Osteoblast (primary cell): Measurements from ENCODE around the gene RHOT2. TPM values are rescaled to one million over a fixed set of nuclear protein-coding genes. Genes with fewer than 3 reads are reported as not detected.

Source experiments
- DNase-seq: peaks from one replicate; pipeline ENCODE4 v3.0.0; 2011; ENCODE audit warnings: low spot score, mixed read lengths; ENCODE audit not compliant: insufficient read length; ENCODE audit errors: missing footprints
- H2AFZ ChIP-seq: 2 replicates; pipeline ENCODE4 v1.6.0; 2011; ENCODE audit warnings: mild to moderate bottlenecking, low read length
- H3K27ac ChIP-seq: 2 replicates; pipeline ENCODE4 v1.5.1; 2011; ENCODE audit warnings: mild to moderate bottlenecking, low read depth, low read length, moderate library complexity
- H3K27me3 ChIP-seq: 2 replicates; pipeline ENCODE4 v1.6.0; 2012; ENCODE audit warnings: mild to moderate bottlenecking, control low read depth, inconsistent platforms, low read length, moderate library complexity; ENCODE audit not compliant: insufficient read depth
- H3K36me3 ChIP-seq: 2 replicates; pipeline ENCODE4 v1.5.1; 2011; ENCODE audit warnings: mild to moderate bottlenecking, low read length, control low read depth, moderate library complexity; ENCODE audit not compliant: insufficient read depth
- H3K4me1 ChIP-seq: 2 replicates; pipeline ENCODE4 v1.5.1; 2011; ENCODE audit warnings: mild to moderate bottlenecking, low read length, control low read depth, moderate library complexity; ENCODE audit not compliant: insufficient read depth
- H3K4me2 ChIP-seq: 2 replicates; pipeline ENCODE4 v1.6.0; 2011; ENCODE audit warnings: mild to moderate bottlenecking, low read length; ENCODE audit not compliant: insufficient read depth
- H3K4me3 ChIP-seq: fragments of 200-600 bp; sonication (generic); 3 replicates; pipeline ENCODE4 v1.5.1; 2012; ENCODE audit warnings: mild to moderate bottlenecking, low read length, inconsistent platforms; ENCODE audit not compliant: insufficient read depth
- H3K79me2 ChIP-seq: 2 replicates; pipeline ENCODE4 v1.6.0; 2012; ENCODE audit warnings: mild to moderate bottlenecking, low read length, control low read depth, inconsistent platforms; ENCODE audit not compliant: insufficient read depth
- H3K9me3 ChIP-seq: 2 replicates; pipeline ENCODE4 v1.5.1; 2011; ENCODE audit warnings: low read depth, low read length, control low read depth
- H4K20me1 ChIP-seq: 2 replicates; pipeline ENCODE4 v1.6.0; 2012; ENCODE audit warnings: mild to moderate bottlenecking, low read length, control low read depth; ENCODE audit not compliant: insufficient read depth
- CTCF ChIP-seq: IDR thresholded peaks from 2 replicates; pipeline ENCODE4 v1.5.1; 2011; ENCODE audit warnings: mild to moderate bottlenecking, low read depth, low read length, moderate library complexity; ENCODE audit errors: extremely low read depth
- total RNA-seq: library from RNA; depleted of rRNA; stranded (reverse); fragments of >200 nt; gene quantifications from 2 replicates; pipeline ENCODE4 v1.2.3, GENCODE V29; 2012

RHOT2 gene
- total RNA-seq, 1 donor, result 42.0 TPM

- Histone ChIP-seq H3K27ac (no peak overlapping the region), H4K20me1 (peaks cover 7% of the 10 kb centered on the region), H3K4me1 (peaks cover 12% of the 10 kb centered on the region), H3K27me3 (no peaks in the 10 kb centered on the region), H3K36me3 (no peaks in the 10 kb centered on the region), H2AFZ (no peak overlapping the region), H3K4me2 (peak overlapping the region; percentile 87), H3K79me2 (no peaks in the 10 kb centered on the region), H3K9me3 (no peaks in the 10 kb centered on the region), H3K4me3 (peak overlapping the region; percentile 84)
- DNase-seq, result no peak
- no peak for TF ChIP-seq CTCF
Measured at GRCh38 chr16:721765-722540, 54.0 kb downstream of the RHOT2 start.

DNA sequence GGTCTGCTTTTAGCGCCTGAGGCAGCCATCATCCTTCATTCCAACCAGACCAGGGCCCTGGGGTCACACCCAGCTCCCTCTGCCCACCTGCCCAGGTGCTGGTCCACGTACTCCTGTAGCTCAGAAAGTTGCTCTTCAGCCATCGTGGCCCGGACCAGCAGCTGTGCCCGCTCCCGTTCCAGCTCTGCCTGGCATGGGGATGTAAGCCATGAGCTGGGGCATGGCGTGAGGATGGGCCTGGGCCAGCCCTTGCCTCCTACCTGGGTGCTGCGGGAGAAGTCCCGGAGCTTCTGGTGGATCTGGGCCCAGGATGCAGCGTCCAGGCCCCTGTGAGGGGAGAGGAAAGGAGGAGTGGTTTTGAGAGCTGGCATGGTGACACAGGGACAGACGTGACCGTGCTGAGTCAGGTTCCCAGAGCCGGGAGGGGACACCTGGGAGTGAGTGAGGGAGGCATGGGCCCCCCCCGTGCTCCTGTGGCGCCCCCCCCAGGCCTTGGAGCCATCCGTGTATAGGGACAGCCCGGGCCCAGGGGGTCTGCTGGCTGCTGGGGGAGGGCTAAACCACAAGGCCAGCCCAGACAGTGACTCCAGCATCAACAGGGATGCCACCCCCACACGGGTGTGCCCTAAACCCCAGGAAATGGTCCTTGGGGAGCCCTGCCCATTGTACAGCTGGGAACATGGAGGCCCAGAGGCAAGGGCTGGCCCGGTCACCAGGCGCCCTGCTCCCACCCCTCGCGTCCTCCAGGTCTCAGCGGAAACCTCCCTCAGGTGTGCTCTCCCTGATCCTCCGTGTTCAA, 55.1 kb downstream of the RHOT2 start:
- Histone ChIP-seq H3K27ac (no peak overlapping the region), H3K79me2 (no peaks in the 10 kb centered on the region), H3K4me3 (no peak overlapping the region), H3K27me3 (no peaks in the 10 kb centered on the region), H3K4me2 (no peak overlapping the region), H3K36me3 (no peaks in the 10 kb centered on the region), H4K20me1 (peaks cover 7% of the 10 kb centered on the region), H3K4me1 (peaks cover 16% of the 10 kb centered on the region), H3K9me3 (no peaks in the 10 kb centered on the region), H2AFZ (no peak overlapping the region)
- no peak for DNase-seq
- no peak for TF ChIP-seq CTCF

- H3K4me1 ChIP-seq, result peaks cover 16% of the 10 kb centered on the region
- no peak overlapping the region for H2AFZ ChIP-seq
- H3K9me3 ChIP-seq, result no peaks in the 10 kb centered on the region
- no peak overlapping the region for H3K27ac ChIP-seq
- no peak for TF ChIP-seq CTCF
- H3K4me2 ChIP-seq, result no peak overlapping the region
- H4K20me1 ChIP-seq, result peaks cover 7% of the 10 kb centered on the region
- H3K27me3 ChIP-seq, result no peaks in the 10 kb centered on the region
- DNase-seq, result no peak
- H3K36me3 ChIP-seq, result no peaks in the 10 kb centered on the region
- H3K79me2 ChIP-seq, result no peaks in the 10 kb centered on the region
- no peak overlapping the region for H3K4me3 ChIP-seq
Measured at GRCh38 chr16:723695-724094, 55.8 kb downstream of the RHOT2 start.

Other genes starting within 250 kb of the RHOT2 start
- 22.7 and 25.3 TPM in 2 replicates for gene RAB11FIP3, start 242.5 kb upstream of the RHOT2 start, total RNA-seq
- 25.3 and 27.1 TPM in 2 replicates for gene CAPN15, start 140.4 kb upstream of the RHOT2 start, total RNA-seq
- gene PRR35, start 107.7 kb upstream of the RHOT2 start, total RNA-seq, result under 0.01 TPM in 1 of 2 replicates, not detected in the other
- 1.2 and 2.2 TPM in 2 replicates for gene NHLRC4, start 101.1 kb upstream of the RHOT2 start, total RNA-seq
- 25.6 and 29.0 TPM in 2 replicates for gene PIGQ, start 98.2 kb upstream of the RHOT2 start, total RNA-seq
- gene RAB40C, start 78.1 kb upstream of the RHOT2 start, total RNA-seq, result 11.2 and 13.3 TPM in 2 replicates
- under 0.01 and 0.36 TPM in 2 replicates for gene WFIKKN1, start 37.1 kb upstream of the RHOT2 start, total RNA-seq
- gene METTL26, start 31.8 kb upstream of the RHOT2 start, total RNA-seq, result 72.8 and 76.0 TPM in 2 replicates
- 20.0 and 20.3 TPM in 2 replicates for gene MCRIP2, start 26.3 kb upstream of the RHOT2 start, total RNA-seq
- 10.3 and 19.2 TPM in 2 replicates for gene WDR90, start 18.8 kb upstream of the RHOT2 start, total RNA-seq
- gene RHBDL1, start 7.5 kb downstream of the RHOT2 start, total RNA-seq, result 0.88 and 1.1 TPM in 2 replicates
- gene STUB1, start 12.3 kb downstream of the RHOT2 start, total RNA-seq, result 88.1 and 102 TPM in 2 replicates
- 48.0 and 48.5 TPM in 2 replicates for gene JMJD8, start 16.2 kb downstream of the RHOT2 start, total RNA-seq
- gene WDR24, start 22.3 kb downstream of the RHOT2 start, total RNA-seq, result 8.0 and 8.7 TPM in 2 replicates
- gene FBXL16, start 37.7 kb downstream of the RHOT2 start, total RNA-seq, result not detected in 2 replicates
- gene METRN, start 47.0 kb downstream of the RHOT2 start, total RNA-seq, result 30.9 and 33.3 TPM in 2 replicates
- gene ANTKMT, start 53.0 kb downstream of the RHOT2 start, total RNA-seq, result 20.9 and 21.7 TPM in 2 replicates
- gene CCDC78, start 58.3 kb downstream of the RHOT2 start, total RNA-seq, result 2.1 and 2.2 TPM in 2 replicates
- 12.7 and 16.3 TPM in 2 replicates for gene HAGHL, start 59.0 kb downstream of the RHOT2 start, total RNA-seq
- gene CIAO3, start 72.9 kb downstream of the RHOT2 start, total RNA-seq, result 32.2 and 35.1 TPM in 2 replicates
- under 0.01 and 1.2 TPM in 2 replicates for gene MSLN, start 92.6 kb downstream of the RHOT2 start, total RNA-seq
- 23.3 and 28.2 TPM in 2 replicates for gene RPUSD1, start 120.2 kb downstream of the RHOT2 start, total RNA-seq
- gene CHTF18, start 120.5 kb downstream of the RHOT2 start, total RNA-seq, result 3.3 and 3.8 TPM in 2 replicates
- gene GNG13, start 132.6 kb downstream of the RHOT2 start, total RNA-seq, result not detected in 2 replicates